Lung (tissue), 12 donors: ENCODE data around the gene THSD7A. TPM values are rescaled to one million over a fixed set of nuclear protein-coding genes. Genes with fewer than 3 reads are reported as not detected.

ENCODE experiments used
- ATAC-seq: fragments of 200-7000 bp; cut with Tn5 transposase; one replicate; pipeline ENCODE4 v1.9.1; 2020; ENCODE audit warnings: moderate number of reproducible peaks; ENCODE audit not compliant: insufficient read depth, low FRiP score
- DNase-seq, 3 donors: peaks; one replicate each; pipeline ENCODE4 v3.0.0-alpha.2; 2013 to 2017
- H3K27ac ChIP-seq, 2 donors: one replicate each; pipeline ENCODE4 v1.5.1; 2013; ENCODE audit warnings: mild to moderate bottlenecking in 2 of 2, moderate library complexity in 2 of 2, control low read depth in 1 of 2, inconsistent platforms in 1 of 2, low read depth in 1 of 2, low read length in 1 of 2
- H3K27me3 ChIP-seq, 3 donors: one replicate each; pipeline ENCODE4 v1.5.1; 2013; ENCODE audit warnings: low read length in 2 of 3; ENCODE audit not compliant: control insufficient read depth in 3 of 3, insufficient read depth in 3 of 3
- H3K36me3 ChIP-seq, 4 donors: one replicate each; pipeline ENCODE4 v1.5.1; 2013; ENCODE audit warnings: low read length in 4 of 4, mild to moderate bottlenecking in 1 of 4, moderate library complexity in 1 of 4; ENCODE audit not compliant: control insufficient read depth in 4 of 4, insufficient read depth in 4 of 4
- H3K4me1 ChIP-seq, 5 donors: one replicate each; pipeline ENCODE4 v1.5.1; 2013; ENCODE audit warnings: low read length in 5 of 5, mild to moderate bottlenecking in 2 of 5, moderate library complexity in 1 of 5; ENCODE audit not compliant: control insufficient read depth in 5 of 5, insufficient read depth in 5 of 5
- H3K4me3 ChIP-seq: one replicate; pipeline ENCODE4 v1.5.1; 2013; ENCODE audit warnings: mild to moderate bottlenecking, control low read depth, moderate library complexity
- H3K9ac ChIP-seq, 2 donors: one replicate each; pipeline ENCODE4 v1.5.1; 2013; ENCODE audit warnings: low read length in 2 of 2, control low read depth in 1 of 2; ENCODE audit not compliant: insufficient read depth in 1 of 2
- H3K9me3 ChIP-seq, 4 donors: one replicate each; pipeline ENCODE4 v1.5.1; 2013; ENCODE audit warnings: low read length in 3 of 4, mild to moderate bottlenecking in 1 of 4, moderate library complexity in 1 of 4; ENCODE audit not compliant: control insufficient read depth in 4 of 4, insufficient read depth in 3 of 4
- CTCF ChIP-seq: IDR thresholded peaks from 2 replicates; pipeline ENCODE4 v1.5.1; 2012; ENCODE audit warnings: mild to moderate bottlenecking; ENCODE audit errors: control extremely low read depth, extremely low read depth
- WGBS, 2 donors: extraction: QIAGEN DNeasy Blood & Tissue Kit; methylation state at CpG; one replicate each; pipeline ENCODE4 v1.1.7; 2013; 5-methylcytosine and 5-hydroxymethylcytosine counted together
- polyA plus RNA-seq, 2 donors: library from polyadenylated mRNA; stranded (reverse); fragments of 200-250 nt; gene quantifications; one replicate each; pipeline ENCODE4 v1.2.1, GENCODE V29; 2013
- total RNA-seq, 2 donors: library from RNA; depleted of rRNA in 1 of 2; stranded (reverse); fragments of >200 nt in 1 of 2; gene quantifications; one replicate each; pipeline ENCODE4 v1.2.1, GENCODE V29; 2014 to 2021
- donor health status: control.
- donor health status: control.
- donor health status: Bipolar disorder and iron deficiency.
- donor health status: healthy.
- donor health status: DM: yes; HTN: yes; CAD: no.

Gene THSD7A
- total and polyA plus RNA-seq, 4 donors, result 0.53 to 12.1 (median 4.5) TPM

GRCh38 chr7:11746591-11746990, 85.4 kb downstream of the THSD7A start:
- Histone ChIP-seq H3K9ac (no peak overlapping the region), H3K9me3 (no peaks in the 10 kb centered on the region), H3K4me3 (no peak overlapping the region), H3K27ac (no peak overlapping the region), H3K4me1 (peaks cover 0 to 5% (median 0%) of the 10 kb centered on the region in 5 donors), H3K36me3 (no peaks in the 10 kb centered on the region), H3K27me3 (no peaks in the 10 kb centered on the region)
- no peak for TF ChIP-seq CTCF
- 91 to 98% methylated on average over 1 of the region's 1 CpG for WGBS, 2 donors
- no peak for DNase-seq
- ATAC-seq, result no peak

GRCh38 chr7:11743548-11743947, 88.5 kb downstream of the THSD7A start:
- no peaks in the 10 kb centered on the region for H3K9me3 ChIP-seq
- 96 to 100% methylated on average over 1 of the region's 1 CpG for WGBS, 2 donors
- no peak for ATAC-seq

GRCh38 chr7:11743016-11743415, 89.0 kb downstream of the THSD7A start:
- H3K27me3 ChIP-seq, result no peaks in the 10 kb centered on the region
- no peak overlapping the region for H3K27ac ChIP-seq
- H3K36me3 ChIP-seq, result no peaks in the 10 kb centered on the region
- H3K4me3 ChIP-seq, result no peak overlapping the region
- H3K4me1 ChIP-seq, result peaks cover 0 to 5% (median 0%) of the 10 kb centered on the region in 5 donors
- H3K9ac ChIP-seq, result no peak overlapping the region
- ATAC-seq, result no peak
- H3K9me3 ChIP-seq, result no peaks in the 10 kb centered on the region
- WGBS, 2 donors, result 86 to 90% methylated on average over 3 of the region's 3 CpGs
- no peak for DNase-seq
- no peak for TF ChIP-seq CTCF

More at GRCh38 chr7:11743548-11743947, 88.5 kb downstream of the THSD7A start:
- Histone ChIP-seq H3K4me1 (peaks cover 0 to 5% (median 0%) of the 10 kb centered on the region in 5 donors), H3K36me3 (no peaks in the 10 kb centered on the region), H3K4me3 (no peak overlapping the region), H3K9ac (no peak overlapping the region), H3K27ac (no peak overlapping the region), H3K27me3 (no peaks in the 10 kb centered on the region)
- TF ChIP-seq CTCF, result no peak
- no peak for DNase-seq

GRCh38 chr7:11742496-11742895, 89.5 kb downstream of the THSD7A start:
- H3K9me3 ChIP-seq, result no peaks in the 10 kb centered on the region
- no peak overlapping the region for H3K4me3 ChIP-seq
- WGBS, 2 donors, result 29 to 37% methylated on average over 1 of the region's 1 CpG
- no peak for TF ChIP-seq CTCF
- H3K9ac ChIP-seq, result no peak overlapping the region
- H3K36me3 ChIP-seq, result no peaks in the 10 kb centered on the region
- no peak overlapping the region for H3K27ac ChIP-seq
- DNase-seq (peak in 1 of 3 donors; percentile 36), ATAC-seq (no peak)
- peaks cover 0 to 5% (median 0%) of the 10 kb centered on the region in 5 donors for H3K4me1 ChIP-seq
- no peaks in the 10 kb centered on the region for H3K27me3 ChIP-seq
